ENCODE results near the gene VWA3B.
A peak's percentile ranks its signal among the peaks of the same experiment; 100 is the strongest.
"Not testable (repeated sequence)": the region's sequence is repeated elsewhere in the genome, so short reads cannot be mapped to it uniquely, and the experiment has no call there.

Gene VWA3B

GRCh38 chr2:98134172-98135005 is 47.4 kb downstream of the VWA3B start:
- DNase-seq = peak; percentile 31

DNA sequence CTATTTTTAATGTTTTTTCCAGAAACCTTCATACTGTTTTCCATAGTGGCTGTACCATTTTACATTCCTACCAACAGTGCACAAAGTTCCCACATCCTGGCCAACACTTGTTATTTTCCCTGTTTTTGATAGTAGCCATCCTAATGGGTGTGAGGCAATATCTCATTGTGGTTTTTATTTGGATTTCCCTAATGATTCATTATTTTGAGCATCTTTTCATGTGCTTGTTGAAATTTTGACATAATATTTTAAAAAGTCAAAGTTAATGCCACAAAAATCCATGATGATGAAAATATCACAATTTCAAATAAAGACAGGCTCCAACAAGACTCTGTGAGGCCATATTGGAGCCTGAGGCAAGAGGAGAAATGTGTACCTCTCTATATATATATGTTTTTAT is 50.2 kb downstream of the VWA3B start:
- no peak for DNase-seq

DNA sequence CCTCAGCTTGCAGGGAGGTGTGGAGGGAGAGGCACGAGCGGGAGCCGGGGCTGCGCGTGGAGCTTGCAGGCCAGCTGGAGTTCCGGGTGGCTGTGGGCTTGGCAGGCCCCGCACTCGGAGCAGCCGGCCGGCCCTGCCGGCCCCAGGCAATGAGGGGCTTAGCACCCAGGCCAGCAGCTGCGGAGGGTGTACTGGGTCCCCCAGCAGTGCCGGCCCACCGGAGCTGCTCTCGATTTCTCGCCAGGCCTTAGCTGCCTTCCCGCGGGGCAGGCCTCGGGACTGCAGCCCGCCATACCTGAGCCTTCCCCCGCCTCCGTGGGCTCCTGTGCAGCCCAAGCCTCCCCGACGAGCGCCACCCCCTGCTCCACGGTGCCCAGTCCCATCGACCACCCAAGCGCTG is 52.0 kb downstream of the VWA3B start:
- DNase-seq = not testable (repeated sequence)

GRCh38 chr2:98140210-98140609 is 53.2 kb downstream of the VWA3B start:
- DNase-seq = no peak

GRCh38 chr2:98142106-98142791 is 55.3 kb downstream of the VWA3B start:
- DNase-seq = no peak

GRCh38 chr2:98145070-98145469 is 58.1 kb downstream of the VWA3B start:
- DNase-seq = no peak

GRCh38 chr2:98147900-98148299 is 60.9 kb downstream of the VWA3B start:
- DNase-seq = not testable (repeated sequence)

GRCh38 chr2:98148595-98149332 is 61.8 kb downstream of the VWA3B start:
- DNase-seq = no peak

- peak; percentile 50 for DNase-seq
Observed at GRCh38 chr2:98149333-98149697, 62.3 kb downstream of the VWA3B start.

DNA sequence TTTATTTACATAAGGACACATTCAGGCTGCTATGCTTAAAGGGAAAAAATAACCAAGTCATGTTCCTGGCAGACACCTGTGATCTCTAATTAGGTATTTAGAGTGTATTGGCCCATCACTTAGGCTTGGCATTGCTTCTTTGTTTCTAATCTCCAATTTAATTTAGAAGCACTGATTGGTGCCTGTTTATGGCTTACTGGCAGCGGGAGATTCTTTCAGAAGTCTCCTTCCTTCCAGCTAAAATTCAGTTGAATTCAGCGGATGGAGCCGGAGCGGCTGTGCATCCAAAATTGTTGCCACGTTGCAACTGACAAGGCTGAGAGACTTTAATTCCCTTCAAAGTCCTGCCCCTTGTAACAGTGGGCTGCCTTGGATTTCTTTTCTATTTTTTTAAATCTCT is 66.5 kb downstream of the VWA3B start:
- DNase-seq = no peak

DNA sequence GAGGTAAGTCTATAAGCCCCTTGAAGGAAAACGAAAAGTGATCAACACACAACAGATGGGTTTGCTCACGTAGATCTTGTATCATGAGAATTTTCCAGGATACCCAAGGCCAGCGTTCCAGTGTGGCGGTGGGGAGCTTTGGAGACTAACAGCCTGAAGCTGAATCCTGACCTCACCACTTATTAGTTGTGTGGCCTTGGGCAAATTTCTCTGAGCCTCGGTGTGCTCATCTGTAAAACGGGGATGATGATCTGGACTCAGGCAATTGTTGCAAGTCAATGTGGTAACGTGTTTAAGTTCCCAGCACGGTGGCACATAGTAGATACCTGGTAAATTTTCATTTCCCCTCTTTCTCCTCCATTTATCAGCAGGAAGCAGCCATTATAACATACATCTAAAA is 68.3 kb downstream of the VWA3B start:
- no peak for DNase-seq

- no peak for DNase-seq
Observed at GRCh38 chr2:98155716-98156115, 68.7 kb downstream of the VWA3B start.

- no peak for DNase-seq
Observed at GRCh38 chr2:98156304-98156703, 69.3 kb downstream of the VWA3B start.

DNA sequence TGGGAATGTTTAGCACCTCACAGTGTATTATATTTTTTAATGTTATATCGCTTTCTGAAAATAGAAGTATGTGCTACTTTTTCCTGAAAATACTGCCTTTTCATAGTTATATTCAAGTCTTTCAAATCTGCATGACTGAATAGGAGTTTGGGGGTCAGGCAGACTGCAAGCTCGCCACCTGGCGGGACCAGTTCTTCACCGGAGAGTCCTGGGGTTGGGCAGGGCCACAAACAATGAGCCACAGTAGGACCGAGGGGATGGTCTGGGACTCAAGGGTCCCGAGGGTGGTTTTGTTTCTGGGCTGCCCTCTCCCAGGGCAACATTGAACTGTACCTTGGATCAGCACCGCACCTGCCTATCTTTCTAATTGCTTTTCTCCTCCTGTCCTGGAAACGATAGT is 70.6 kb downstream of the VWA3B start:
- DNase-seq = no peak

DNA sequence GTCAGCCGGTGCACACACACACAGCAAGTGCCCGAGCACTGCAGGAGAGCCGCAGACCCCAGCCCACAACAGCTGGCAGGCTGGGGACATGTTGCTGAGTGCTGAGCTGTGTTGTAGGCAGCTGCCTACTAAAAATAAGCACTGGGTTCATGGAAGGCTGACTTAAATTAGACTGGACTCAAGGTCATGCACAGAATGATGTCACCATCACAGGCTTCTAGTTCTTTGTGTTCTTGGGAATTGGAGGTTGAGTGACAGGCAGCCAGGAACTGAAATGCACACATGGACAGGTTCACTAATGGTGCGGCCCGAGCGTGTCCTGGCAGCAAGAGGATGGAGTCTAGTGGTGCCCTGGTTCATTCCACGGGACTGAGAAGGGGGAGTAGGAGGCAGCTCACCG is 71.3 kb downstream of the VWA3B start:
- DNase-seq = no peak

- no peak for DNase-seq
Observed at GRCh38 chr2:98160554-98160953, 73.6 kb downstream of the VWA3B start.

GRCh38 chr2:98161186-98161585 is 74.2 kb downstream of the VWA3B start:
- no peak for DNase-seq

DNA sequence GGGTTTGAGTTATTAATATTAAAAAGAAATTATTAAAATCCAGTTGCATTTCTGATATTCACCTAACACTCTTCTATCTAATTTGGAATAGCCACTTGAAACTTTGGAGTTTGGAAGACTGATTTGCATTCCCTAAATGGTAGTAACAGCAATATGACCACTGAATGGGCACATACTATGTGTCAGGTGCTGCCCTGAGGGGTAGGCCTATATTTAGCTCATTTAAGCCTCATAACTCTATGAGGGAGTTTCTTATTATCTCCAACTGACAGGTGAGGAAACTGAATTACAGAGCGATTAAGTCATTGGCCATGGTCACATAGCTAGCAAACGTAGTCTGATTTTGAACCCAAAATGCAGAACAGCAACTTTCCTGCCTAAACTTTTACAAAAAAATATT is 77.3 kb downstream of the VWA3B start:
- no peak for DNase-seq

DNA sequence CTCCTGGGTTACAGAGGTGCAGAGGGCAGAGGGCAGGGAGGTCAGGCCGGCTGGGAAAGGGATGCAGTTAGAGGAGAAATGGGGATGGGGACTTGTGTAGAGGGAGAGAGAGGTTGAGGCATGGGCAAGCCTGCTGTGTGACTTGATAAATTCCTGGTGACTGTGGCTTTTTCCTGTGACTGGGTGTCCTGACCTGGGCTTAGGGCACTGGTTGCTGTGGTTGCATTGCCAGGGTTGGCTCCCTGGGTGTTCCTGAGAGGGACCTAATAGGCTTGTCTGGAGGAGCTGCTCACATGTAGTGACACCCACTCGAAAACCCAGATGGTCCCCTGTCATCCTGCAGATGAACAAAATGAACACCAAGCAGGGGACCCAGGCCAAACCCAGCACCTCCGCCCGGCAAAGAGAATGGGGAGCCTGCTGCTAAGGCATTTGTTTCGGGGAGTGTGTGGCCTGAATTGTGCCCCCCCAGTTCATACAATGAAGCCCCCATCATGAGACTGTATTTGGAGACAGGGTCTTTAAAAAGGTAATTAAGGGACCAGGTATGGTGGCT is 78.6 kb downstream of the VWA3B start:
- no peak for DNase-seq

DNA sequence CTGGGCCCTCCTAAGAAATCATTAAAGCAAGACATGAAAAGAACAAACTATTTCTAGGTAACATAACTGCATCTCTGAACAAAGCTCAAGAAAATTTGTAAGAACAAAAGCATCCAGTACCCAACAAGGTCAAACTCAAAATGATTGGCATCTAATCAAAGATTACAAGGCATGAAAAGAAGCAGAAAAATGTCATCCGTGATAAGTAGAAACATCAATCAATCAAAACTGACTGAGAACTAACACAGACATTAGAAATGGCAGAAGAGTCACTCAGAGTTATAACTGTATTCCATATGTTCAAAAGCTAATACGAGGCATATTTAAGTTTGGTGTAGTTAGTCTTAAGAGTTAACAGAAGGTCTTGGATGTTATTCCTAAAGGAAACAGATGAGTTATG is 80.9 kb downstream of the VWA3B start:
- DNase-seq = no peak

DNA sequence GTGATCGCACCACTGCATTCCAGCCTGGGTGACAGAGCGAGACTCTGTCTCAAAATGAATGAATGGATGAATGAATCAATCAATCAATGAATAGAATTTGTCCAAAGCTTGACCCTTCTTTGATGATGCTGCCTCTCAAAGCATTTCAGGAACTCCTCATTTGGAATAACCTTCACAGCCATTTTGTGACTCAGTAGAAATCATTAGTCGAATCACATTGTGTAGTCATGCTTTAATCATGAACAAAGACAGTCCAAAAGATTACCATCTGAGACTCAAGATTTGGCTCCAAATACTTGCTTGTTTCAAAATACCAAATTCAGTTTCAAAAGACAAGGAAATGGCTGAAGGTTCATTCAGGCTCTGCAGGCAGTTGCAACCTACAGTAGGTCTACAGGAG is 83.1 kb downstream of the VWA3B start:
- DNase-seq = no peak

GRCh38 chr2:98172150-98172765 is 85.3 kb downstream of the VWA3B start:
- DNase-seq = no peak

GRCh38 chr2:98172951-98173350 is 86.0 kb downstream of the VWA3B start:
- no peak for DNase-seq

Data from CD4-positive, alpha-beta T cell treated with Interleukin-10 for 1 hour (primary cell).